ENCODE measurements around the gene MRPL44. TPM values are rescaled to one million over a fixed set of nuclear protein-coding genes. Genes with fewer than 3 reads are reported as not detected.

The MRPL44 gene
- total RNA-seq, 1 experiment from 2014 or later = 58.6 TPM

DNA sequence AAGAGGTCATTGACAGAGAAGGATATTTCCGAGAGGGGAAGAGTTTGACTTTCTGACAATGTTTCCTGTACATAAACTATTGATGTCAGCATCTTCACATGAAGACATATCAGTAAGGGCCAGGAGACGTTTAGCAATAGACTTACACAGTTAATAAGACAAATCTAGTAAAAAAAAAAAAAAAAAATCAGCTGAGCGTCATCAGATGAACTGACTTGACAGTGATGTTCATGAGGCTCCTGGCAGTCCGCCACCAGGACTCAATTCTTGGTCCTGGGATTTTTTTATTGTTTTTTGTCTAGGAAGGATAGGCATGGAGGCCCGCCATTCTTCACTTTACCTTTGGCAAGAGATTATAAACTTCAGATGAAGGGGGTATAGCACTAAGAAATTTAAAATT, 14.5 kb downstream of the MRPL44 start:
- H3K4me1 ChIP-seq = peaks cover 11% of the 10 kb centered on the region
- H3K4me3 ChIP-seq = no peak overlapping the region
- H3K27ac ChIP-seq = no peak overlapping the region
- no peak for DNase-seq
- H3K36me3 ChIP-seq = peaks cover 15% of the 10 kb centered on the region
- no peaks in the 10 kb centered on the region for H3K9me3 ChIP-seq (replicated peaks)
- no peaks in the 10 kb centered on the region for H3K27me3 ChIP-seq

DNA sequence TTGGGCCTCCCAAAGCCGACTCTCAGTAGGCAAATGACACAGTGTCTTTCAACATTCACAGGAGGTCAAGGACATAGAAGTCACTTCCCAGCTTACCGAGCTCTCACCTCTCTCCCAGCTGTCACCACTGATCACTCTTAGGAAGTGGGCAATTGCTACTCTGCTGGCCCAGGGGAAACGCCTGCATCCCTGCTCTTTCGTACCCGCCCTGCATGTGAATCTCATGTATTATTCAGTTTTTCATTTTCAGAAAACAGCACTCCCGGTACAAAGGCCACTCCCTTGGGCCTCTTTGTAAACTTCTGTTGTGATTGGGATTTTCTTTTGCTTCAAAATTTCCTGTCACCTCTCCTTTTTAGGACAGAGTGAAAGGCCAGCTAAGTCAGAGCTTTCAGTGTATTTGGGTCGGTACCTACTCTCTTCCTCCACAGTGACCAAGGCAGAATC, 15.4 kb downstream of the MRPL44 start:
- Histone ChIP-seq H3K4me3 (no peak overlapping the region), H3K27me3 (no peaks in the 10 kb centered on the region), H3K4me1 (peaks cover 20% of the 10 kb centered on the region), H3K36me3 (peaks cover 9% of the 10 kb centered on the region), H3K9me3 (replicated peaks) (no peaks in the 10 kb centered on the region), H3K27ac (no peak overlapping the region)
- peak; percentile 11 to 34 for DNase-seq

- Histone ChIP-seq H3K4me1 (peaks cover 23% of the 10 kb centered on the region), H3K4me3 (no peak overlapping the region), H3K27me3 (no peaks in the 10 kb centered on the region), H3K36me3 (peaks cover 4% of the 10 kb centered on the region; the same call in 1 of the 2 replicates), H3K27ac (no peak overlapping the region), H3K9me3 (replicated peaks) (no peaks in the 10 kb centered on the region)
- no peak for DNase-seq
These were observed 16.3 kb downstream of the MRPL44 start for GRCh38 chr2:223973606-223974005.

DNA sequence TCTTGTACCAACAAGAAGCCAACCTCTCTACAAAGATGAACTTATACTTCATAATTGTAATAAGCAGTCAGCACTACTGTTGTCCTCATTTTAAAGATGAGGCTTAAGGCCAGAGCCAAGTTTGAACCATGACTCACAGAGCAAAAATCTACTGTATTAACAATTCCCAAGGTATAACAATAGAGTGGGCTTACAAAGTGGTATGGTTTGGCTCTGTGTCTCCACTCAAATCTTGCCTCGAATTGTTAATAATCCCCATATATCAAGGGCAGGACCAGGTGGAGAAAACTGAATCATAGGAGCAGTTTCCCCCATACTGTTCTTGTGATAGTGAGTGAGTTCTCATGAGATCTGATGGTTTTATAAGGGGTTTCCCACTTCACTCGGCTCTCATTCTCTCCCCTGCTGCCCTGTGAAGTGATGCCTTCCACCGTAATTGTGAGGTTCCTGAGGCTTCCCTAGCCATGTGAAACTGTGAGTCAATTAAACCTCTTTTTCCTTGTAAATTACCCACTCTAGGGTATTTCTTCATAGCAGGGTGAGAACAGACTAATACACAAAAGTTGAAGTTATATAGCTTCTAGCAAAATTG, 19.5 kb downstream of the MRPL44 start:
- H3K4me1 ChIP-seq = peaks cover 47% of the 10 kb centered on the region
- peak; percentile 39 to 68 for DNase-seq
- no peak overlapping the region for H3K4me3 ChIP-seq
- H3K36me3 ChIP-seq = peaks cover 11% of the 10 kb centered on the region; the same call in 1 of the 2 replicates
- H3K9me3 ChIP-seq (replicated peaks) = no peaks in the 10 kb centered on the region
- no peaks in the 10 kb centered on the region for H3K27me3 ChIP-seq
- H3K27ac ChIP-seq = peak overlapping the region; percentile 62

- DNase-seq = no peak
- no peak overlapping the region for H3K27ac ChIP-seq
These were observed 21.2 kb downstream of the MRPL44 start for GRCh38 chr2:223978451-223978850.

GRCh38 chr2:223979730-223980396, 22.6 kb downstream of the MRPL44 start:
- no peaks in the 10 kb centered on the region for H3K9me3 ChIP-seq (replicated peaks)
- peak; percentile 75 to 79 for DNase-seq
- peaks cover 22% of the 10 kb centered on the region for H3K36me3 ChIP-seq

More at GRCh38 chr2:223978451-223978850, 21.2 kb downstream of the MRPL44 start:
- peaks cover 47% of the 10 kb centered on the region for H3K4me1 ChIP-seq
- H3K4me3 ChIP-seq = no peak overlapping the region
- peaks cover 11% of the 10 kb centered on the region for H3K36me3 ChIP-seq
- H3K27me3 ChIP-seq = no peaks in the 10 kb centered on the region
- no peaks in the 10 kb centered on the region for H3K9me3 ChIP-seq (replicated peaks)

DNA sequence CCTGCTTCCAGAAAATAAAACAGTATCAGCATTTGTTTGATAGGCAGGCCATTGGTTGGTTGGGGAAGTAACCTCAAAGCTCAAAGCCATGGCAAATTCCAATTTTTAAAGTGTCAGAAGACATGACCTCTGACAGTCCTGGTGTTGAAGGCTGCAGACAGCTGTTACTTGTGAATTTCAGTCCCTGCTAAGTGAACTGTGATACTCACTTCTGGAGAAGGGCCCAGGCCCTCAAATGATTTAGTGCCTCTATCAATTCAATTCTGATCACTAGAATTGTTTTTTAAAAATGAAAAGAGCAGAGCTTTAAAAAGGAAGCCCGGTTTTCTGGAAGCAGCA, 23.1 kb downstream of the MRPL44 start:
- peak; percentile 50 to 68 for DNase-seq
- Histone ChIP-seq H3K36me3 (peaks cover 22% of the 10 kb centered on the region), H3K4me1 (peaks cover 47% of the 10 kb centered on the region), H3K9me3 (replicated peaks) (no peaks in the 10 kb centered on the region), H3K27ac (peak overlapping the region; percentile 64), H3K4me3 (no peak overlapping the region), H3K27me3 (no peaks in the 10 kb centered on the region)

More at GRCh38 chr2:223979730-223980396, 22.6 kb downstream of the MRPL44 start:
- H3K4me1 ChIP-seq = peaks cover 47% of the 10 kb centered on the region
- H3K27me3 ChIP-seq = no peaks in the 10 kb centered on the region
- peak overlapping the region; percentile 64 for H3K27ac ChIP-seq
- no peak overlapping the region for H3K4me3 ChIP-seq

DNA sequence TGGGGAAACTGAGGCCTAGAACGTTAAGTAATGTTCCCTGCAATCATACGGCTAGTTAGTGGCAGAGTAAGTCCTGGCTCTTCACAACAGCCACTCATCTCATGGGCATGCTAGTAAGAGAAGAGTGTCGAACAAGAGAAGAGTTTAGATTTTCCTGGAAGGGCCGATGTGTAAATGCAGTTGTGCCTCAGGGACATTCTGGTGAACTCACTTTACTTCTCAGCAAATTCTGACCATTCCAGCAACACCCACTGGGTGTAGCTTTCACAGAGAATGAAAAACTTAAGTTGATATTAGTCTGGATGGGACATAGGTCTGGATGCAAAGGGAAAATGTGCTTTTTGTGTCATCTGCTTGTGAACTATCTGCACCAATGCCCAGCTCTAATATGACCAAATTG, 23.5 kb downstream of the MRPL44 start:
- Histone ChIP-seq H3K27me3 (no peaks in the 10 kb centered on the region), H3K9me3 (replicated peaks) (no peaks in the 10 kb centered on the region), H3K27ac (peak overlapping the region; percentile 64), H3K4me3 (no peak overlapping the region), H3K4me1 (peaks cover 46% of the 10 kb centered on the region), H3K36me3 (peaks cover 23% of the 10 kb centered on the region)
- DNase-seq = no peak

DNA sequence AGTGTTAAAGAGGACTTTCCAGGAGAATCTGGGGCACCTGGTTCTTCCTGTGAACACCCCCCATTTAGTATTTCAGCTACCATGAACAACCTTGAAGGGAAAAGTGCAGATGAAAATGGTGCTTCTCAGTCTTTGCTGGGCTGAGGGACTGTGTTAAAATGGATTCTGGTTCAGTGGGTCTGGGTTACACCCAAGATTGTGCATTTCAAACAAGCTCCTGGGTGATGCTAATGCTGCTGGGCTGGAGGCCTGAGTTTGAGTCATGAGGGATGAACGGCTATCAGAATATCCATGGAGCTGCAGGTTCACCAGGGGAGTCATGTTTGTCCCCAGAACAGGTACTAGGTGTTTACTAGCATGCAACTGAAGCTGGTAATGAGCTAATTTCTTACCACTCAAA, 24.0 kb downstream of the MRPL44 start:
- Histone ChIP-seq H3K4me3 (no peak overlapping the region), H3K36me3 (peaks cover 24% of the 10 kb centered on the region), H3K4me1 (peaks cover 41% of the 10 kb centered on the region), H3K27ac (no peak overlapping the region), H3K9me3 (replicated peaks) (no peaks in the 10 kb centered on the region), H3K27me3 (no peaks in the 10 kb centered on the region)
- no peak for DNase-seq

DNA sequence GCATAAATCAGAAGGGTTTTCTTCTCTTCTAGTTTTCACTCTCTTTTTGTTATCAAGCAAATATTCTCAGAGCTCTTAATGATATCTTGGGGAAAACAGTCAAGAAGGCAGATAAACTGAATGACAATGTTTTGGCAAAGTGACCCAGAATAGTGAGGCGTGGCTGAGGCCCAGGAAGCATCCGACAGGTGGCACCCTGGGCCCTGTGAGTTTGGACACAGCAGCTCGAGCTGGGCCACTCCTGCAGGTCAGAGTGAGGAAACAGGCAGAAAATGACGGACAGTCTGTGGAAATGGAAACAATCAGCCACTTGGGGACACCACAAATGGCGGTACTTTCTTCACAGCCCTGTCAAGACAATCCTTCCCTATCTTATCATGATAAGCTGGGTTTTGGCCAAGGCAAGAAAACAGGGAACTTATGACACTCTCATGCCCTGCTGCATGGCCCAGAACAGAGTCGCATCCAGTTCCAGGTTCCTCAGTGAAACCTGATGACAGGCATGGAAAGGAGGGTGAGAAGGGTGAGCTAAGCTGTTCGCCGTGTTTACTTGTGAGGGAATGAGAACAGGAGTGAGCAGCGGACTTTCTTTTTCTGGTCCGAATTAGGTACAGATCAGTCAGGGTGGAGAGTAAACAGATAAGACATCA, 32.1 kb downstream of the MRPL44 start:
- peaks cover 9% of the 10 kb centered on the region for H3K36me3 ChIP-seq
- no peaks in the 10 kb centered on the region for H3K4me1 ChIP-seq
- no peaks in the 10 kb centered on the region for H3K27me3 ChIP-seq
- no peak overlapping the region for H3K4me3 ChIP-seq
- no peak overlapping the region for H3K27ac ChIP-seq
- DNase-seq = no peak
- H3K9me3 ChIP-seq (replicated peaks) = no peaks in the 10 kb centered on the region

DNA sequence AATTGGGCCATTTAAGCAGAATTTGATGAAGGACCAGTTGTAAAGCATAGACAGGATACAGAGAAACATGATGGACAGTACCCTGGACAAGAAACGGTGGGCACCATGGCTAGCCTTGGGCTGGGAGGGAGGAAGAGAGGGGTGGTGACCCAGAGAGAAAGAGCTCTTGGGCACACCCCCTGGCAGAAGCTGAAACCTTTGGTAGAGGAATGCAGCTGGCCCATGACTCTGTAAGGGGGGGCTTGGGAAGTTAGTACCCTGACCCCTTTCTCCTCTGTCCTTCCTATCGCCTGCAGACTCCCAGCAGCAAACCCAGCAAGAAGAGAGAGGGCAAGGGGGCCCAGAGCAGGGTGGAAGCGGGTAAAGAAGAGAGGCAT, 32.6 kb downstream of the MRPL44 start:
- Histone ChIP-seq H3K36me3 (0 out of 2 replicates have a peak, but pooled peaks cover 6% of the 10 kb centered on the region), H3K4me1 (no peaks in the 10 kb centered on the region), H3K27ac (no peak overlapping the region), H3K4me3 (no peak overlapping the region), H3K27me3 (no peaks in the 10 kb centered on the region), H3K9me3 (replicated peaks) (no peaks in the 10 kb centered on the region)
- no peak for DNase-seq

DNA sequence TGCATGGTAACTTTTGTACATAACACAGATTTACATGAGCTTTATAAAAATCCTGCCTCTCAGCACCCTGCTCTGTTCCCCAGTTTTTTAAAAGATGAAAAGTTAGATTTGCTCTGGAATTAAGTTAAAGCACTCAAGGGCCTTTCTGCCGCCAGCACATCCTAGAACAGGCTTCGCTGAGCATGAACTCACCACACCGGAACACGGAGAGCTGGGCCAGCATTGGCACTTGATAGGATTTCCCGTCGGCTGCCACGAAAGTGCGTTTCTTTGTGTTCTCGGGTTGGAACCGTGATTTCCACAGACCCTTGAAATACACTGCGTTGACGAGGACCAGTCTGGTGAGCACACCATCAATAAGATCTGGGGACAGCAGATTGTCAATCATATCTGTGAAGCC, 34.3 kb downstream of the MRPL44 start:
- 0 out of 2 replicates have a peak, but pooled peaks cover 3% of the 10 kb centered on the region for H3K36me3 ChIP-seq
- H3K27me3 ChIP-seq = no peaks in the 10 kb centered on the region
- no peaks in the 10 kb centered on the region for H3K9me3 ChIP-seq (replicated peaks)
- H3K4me3 ChIP-seq = no peak overlapping the region
- no peak for DNase-seq
- no peaks in the 10 kb centered on the region for H3K4me1 ChIP-seq
- H3K27ac ChIP-seq = no peak overlapping the region

- H3K27me3 ChIP-seq = no peaks in the 10 kb centered on the region
- no peak overlapping the region for H3K4me3 ChIP-seq
- peak; percentile 68 to 84 for DNase-seq
- H3K4me1 ChIP-seq = no peaks in the 10 kb centered on the region
- H3K9me3 ChIP-seq (replicated peaks) = no peaks in the 10 kb centered on the region
- H3K27ac ChIP-seq = no peak overlapping the region
- peaks cover under 1% of the 10 kb centered on the region; the same call in 1 of the 2 replicates for H3K36me3 ChIP-seq
These were observed 36.5 kb downstream of the MRPL44 start for GRCh38 chr2:223993634-223994232.

DNA sequence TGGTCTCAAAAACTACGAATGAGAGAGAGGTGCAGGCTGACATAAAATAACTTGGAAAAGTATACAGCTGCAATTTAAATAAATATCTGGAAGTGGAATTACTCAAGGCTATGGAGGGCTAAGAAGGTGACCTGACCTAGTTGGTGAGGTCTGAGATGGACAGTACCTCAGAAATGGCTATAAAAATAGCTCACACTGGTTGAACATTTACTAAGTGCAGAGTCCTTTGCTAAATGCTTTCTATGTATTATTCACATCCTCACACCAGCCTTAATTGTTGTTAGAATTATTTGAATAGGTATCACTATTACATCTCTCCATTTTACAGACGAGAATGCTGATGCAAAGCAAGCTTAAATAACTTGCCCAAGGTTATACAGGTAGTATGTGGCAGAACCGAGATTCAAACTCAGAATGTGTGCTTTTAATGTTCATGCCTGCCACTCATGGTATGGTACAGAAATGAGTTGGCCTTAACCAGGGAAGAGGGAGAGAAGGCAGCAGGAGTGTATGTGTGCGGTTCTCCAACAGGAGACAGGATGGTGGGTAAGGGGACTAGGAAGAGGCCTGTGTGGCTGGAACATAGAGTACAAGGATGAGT, 37.4 kb downstream of the MRPL44 start:
- H3K27ac ChIP-seq = no peak overlapping the region
- no peak overlapping the region for H3K4me3 ChIP-seq
- H3K36me3 ChIP-seq = peaks cover 7% of the 10 kb centered on the region
- H3K4me1 ChIP-seq = no peaks in the 10 kb centered on the region
- no peak for DNase-seq
- no peaks in the 10 kb centered on the region for H3K27me3 ChIP-seq
- no peaks in the 10 kb centered on the region for H3K9me3 ChIP-seq (replicated peaks)

DNA sequence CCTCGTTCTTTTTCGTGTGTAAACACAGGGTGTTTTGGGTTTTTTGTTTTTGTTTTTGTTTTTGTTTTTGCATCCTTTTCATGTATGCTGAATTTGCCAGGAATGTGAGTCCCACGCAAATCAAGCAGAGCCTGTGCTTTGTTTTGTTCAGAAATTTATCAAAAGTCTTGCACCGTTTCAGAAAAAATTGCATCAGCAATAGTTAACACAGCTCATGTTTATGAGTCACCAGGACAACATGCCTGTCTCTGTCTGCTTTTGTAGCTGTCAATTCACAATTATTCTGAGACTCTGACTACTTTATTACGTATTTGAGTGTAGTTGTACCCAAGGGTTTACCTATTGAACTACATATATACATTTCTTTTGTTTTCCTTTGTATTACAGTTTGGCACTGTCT, 38.3 kb downstream of the MRPL44 start:
- no peaks in the 10 kb centered on the region for H3K27me3 ChIP-seq
- H3K4me1 ChIP-seq = no peaks in the 10 kb centered on the region
- no peak for DNase-seq
- H3K27ac ChIP-seq = no peak overlapping the region
- peaks cover 10% of the 10 kb centered on the region for H3K36me3 ChIP-seq
- H3K4me3 ChIP-seq = no peak overlapping the region
- no peaks in the 10 kb centered on the region for H3K9me3 ChIP-seq (replicated peaks)

Measured in SJCRH30 (cell line).